ENCODE data around the gene EXOC4.

The EXOC4 gene

GRCh38 chr7:133742709-133743538 lies 490.0 kb downstream of the EXOC4 start:
- TF ChIP-seq CTCF (IDR thresholded peaks at IDR 0.05) = peak; percentile 61

GRCh38 chr7:133744451-133744850 lies 491.6 kb downstream of the EXOC4 start:
- TF ChIP-seq CTCF (IDR thresholded peaks at IDR 0.05) = no peak

GRCh38 chr7:133746305-133746704 lies 493.4 kb downstream of the EXOC4 start:
- no peak for TF ChIP-seq CTCF (IDR thresholded peaks at IDR 0.05)

GRCh38 chr7:133746847-133747246 lies 494.0 kb downstream of the EXOC4 start:
- TF ChIP-seq CTCF (IDR thresholded peaks at IDR 0.05) = no peak

GRCh38 chr7:133748443-133749407 lies 495.8 kb downstream of the EXOC4 start:
- TF ChIP-seq CTCF (IDR thresholded peaks at IDR 0.05) = no peak

- no peak for TF ChIP-seq CTCF (IDR thresholded peaks at IDR 0.05)
Observed at GRCh38 chr7:133750287-133750686, 497.4 kb downstream of the EXOC4 start.

GRCh38 chr7:133751079-133751478 lies 498.2 kb downstream of the EXOC4 start:
- TF ChIP-seq CTCF (IDR thresholded peaks at IDR 0.05) = no peak

Data from LNCAP (cell line).